K562 (cell line): Measurements from ENCODE around the gene EXOC3L2. TPM values are rescaled to one million over a fixed set of nuclear protein-coding genes. Genes with fewer than 3 reads are reported as not detected.

Experiments
- ATF7 ChIP-seq: fragments of 450-650 bp; IDR thresholded peaks from 2 replicates; pipeline ENCODE4 v1.7.1; 2014; ENCODE audit warnings: mild to moderate bottlenecking, moderate library complexity
- C11orf30 ChIP-seq: fragments of 450-650 bp; IDR thresholded peaks from 2 replicates; pipeline ENCODE4 v1.6.1; 2016; ENCODE audit warnings: low read depth, mild to moderate bottlenecking
- CBX1 ChIP-seq: sonication (generic); IDR thresholded peaks from 2 replicates; pipeline ENCODE4 v1.6.1; 2016; ENCODE audit warnings: antibody characterized with exemption, low read depth, mild to moderate bottlenecking
- CBX3 ChIP-seq, 2 experiments: IDR thresholded peaks; 1 replicate in 1 of 2; 2 replicates in 1 of 2; pipeline ENCODE4 v1.6.1; 2012; ENCODE audit warnings: inconsistent platforms in 2 of 2, low read length in 2 of 2, borderline replicate concordance in 1 of 2, control low read depth in 1 of 2
- CBX5 ChIP-seq: IDR thresholded peaks from 2 replicates; pipeline ENCODE4 v1.6.1; 2014; ENCODE audit warnings: low read depth, borderline replicate concordance
- CCNT2 ChIP-seq: IDR thresholded peaks from 2 replicates; pipeline ENCODE4 v1.6.1; 2011; ENCODE audit warnings: borderline replicate concordance, low read depth, mild to moderate bottlenecking, moderate library complexity, mixed read lengths, low read length; ENCODE audit not compliant: insufficient read length; ENCODE audit errors: extremely low read depth
- ELF1 ChIP-seq: fragments of 200-800 bp; sonication (Bioruptor generic); IDR thresholded peaks from 2 replicates; pipeline ENCODE4 v1.6.1; 2016; ENCODE audit warnings: missing genetic modification characterization, missing compliant biosample characterization
- FOXJ3 ChIP-seq: sonication (generic); formaldehyde crosslinking; IDR thresholded peaks from 2 replicates; pipeline ENCODE4 v1.4.0; 2020; ENCODE audit warnings: mild to moderate bottlenecking, missing genetic modification reagents
- FOXK2 ChIP-seq, 2 experiments: fragments of 450-650 bp; IDR thresholded peaks in 1 of 2; conservative IDR thresholded peaks in 1 of 2; 2 replicates each; pipeline ENCODE4 v1.6.1; 2016; ENCODE audit warnings: low read depth in 2 of 2, mild to moderate bottlenecking in 1 of 2
- HNRNPLL ChIP-seq: fragments of 200-400 bp; formaldehyde crosslinking; IDR thresholded peaks from 2 replicates; pipeline ENCODE4 v1.6.1; 2017; ENCODE audit warnings: low read length, low read depth, mild to moderate bottlenecking; ENCODE audit not compliant: poor library complexity, severe bottlenecking
- IFI16 ChIP-seq: fragments of 250-450 bp; sonication (Bioruptor Pico); IDR thresholded peaks from 2 replicates; pipeline ENCODE4 v2.1.2; 2022; ENCODE audit warnings: mild to moderate bottlenecking, inconsistent platforms
- JUND ChIP-seq, 2 experiments: IDR thresholded peaks; 2 replicates in 1 of 2; 3 replicates in 1 of 2; pipeline ENCODE4 v1.6.1; 2011; ENCODE audit warnings: borderline replicate concordance in 2 of 2, low read depth in 2 of 2, low read length in 2 of 2, improper control_type of control experiment in 1 of 2, missing biosample characterization in 1 of 2, missing genetic modification characterization in 1 of 2, missing genetic modification reagents in 1 of 2
- KAT7 ChIP-seq: sonication (generic); formaldehyde crosslinking; IDR thresholded peaks from 2 replicates; pipeline ENCODE4 v1.8.0; 2022; ENCODE audit warnings: missing genetic modification reagents, mild to moderate bottlenecking, borderline replicate concordance
- KLF16 ChIP-seq: IDR thresholded peaks from 2 replicates; pipeline ENCODE4 v1.6.1; 2016; ENCODE audit warnings: antibody characterized with exemption
- NFIX ChIP-seq: fragments of 250-450 bp; sonication (Bioruptor Pico); IDR thresholded peaks from 2 replicates; pipeline ENCODE4 v1.4.0; 2020; ENCODE audit warnings: low read depth, mild to moderate bottlenecking, moderate library complexity
- POLR3G ChIP-seq: IDR thresholded peaks from 2 replicates; pipeline ENCODE4 v1.6.1; 2011; ENCODE audit not compliant: insufficient read length, insufficient replicate concordance; ENCODE audit errors: extremely low read depth
- RCOR1 ChIP-seq, 2 experiments: IDR thresholded peaks; 2 replicates each; pipeline ENCODE4 v1.6.1; 2012; ENCODE audit warnings: low read depth in 2 of 2, low read length in 2 of 2, borderline replicate concordance in 1 of 2, improper control_type of control experiment in 1 of 2
- RNF2 ChIP-seq: sonication (generic); IDR thresholded peaks from 2 replicates; pipeline ENCODE4 v1.6.1; 2016
- TAL1 ChIP-seq: fragments of 450-650 bp; IDR thresholded peaks from 2 replicates; pipeline ENCODE4 v1.6.1; 2016; ENCODE audit warnings: mild to moderate bottlenecking
- TEAD2 ChIP-seq: fragments of 450-650 bp; IDR thresholded peaks from 2 replicates; pipeline ENCODE4 v1.6.1; 2016; ENCODE audit warnings: missing genetic modification characterization, control low read depth, missing compliant biosample characterization
- TRIM24 ChIP-seq, 2 experiments: fragments of 450-650 bp; IDR thresholded peaks; 2 replicates each; pipeline ENCODE4 v1.6.1; 2016
- ZNF263 ChIP-seq: sonication (generic); formaldehyde crosslinking; IDR thresholded peaks from 2 replicates; pipeline ENCODE4 v1.8.0; 2022; ENCODE audit warnings: mild to moderate bottlenecking, missing genetic modification reagents, borderline replicate concordance
- polyA plus RNA-seq, 8 experiments: library from polyadenylated mRNA; depleted of rRNA in 4 of 8; stranded (reverse) in 5 of 8; unstranded in 3 of 8; fragments of >200 nt; fragmentation: Nextera tagmentation in 2 of 8; fragmentation: Illumina TruSeq in 1 of 8; extraction: Ambion mirVana in 2 of 8; extraction: Trizol in 1 of 8; gene quantifications; 2 replicates each; pipeline versions ENCODE4 v1.2.1 to v1.2.3, GENCODE V29; 2011 to 2014; ENCODE audit warnings: inconsistent platforms in 1 of 8, missing spikeins in 1 of 8
- total RNA-seq, 7 experiments: library from RNA; depleted of rRNA in 6 of 7; stranded (reverse); fragments of >200 nt in 6 of 7; fragmentation: Illumina TruSeq in 2 of 7; extraction: Trizol in 2 of 7; gene quantifications; 2 replicates each; pipeline versions ENCODE4 v1.2.1 to v1.2.3, GENCODE V29; 2011 to 2021; ENCODE audit warnings: low replicate concordance in 1 of 7
- TF ChIP-seq, protein P1 (sequence below): fragments of 450-650 bp; IDR thresholded peaks from 2 replicates; pipeline ENCODE4 v1.6.1; 2016; ENCODE audit warnings: antibody characterized with exemption
- TF ChIP-seq, protein P2 (sequence below): fragments of 250-450 bp; sonication (Bioruptor Pico); IDR thresholded peaks from 2 replicates; pipeline ENCODE4 v1.4.0; 2020; ENCODE audit warnings: mild to moderate bottlenecking, moderate library complexity
- TF ChIP-seq, protein P3 (sequence below): sonication (generic); formaldehyde crosslinking; IDR thresholded peaks from 2 replicates; pipeline ENCODE4 v1.8.0; 2022; ENCODE audit warnings: mild to moderate bottlenecking, missing genetic modification reagents

The EXOC3L2 gene
- total and polyA plus RNA-seq, 9 of the 15 experiments (the other 6 are each of a cell fraction or from before 2014, with no cell fraction given), result 0.31 to 19.0 (median 2.4) TPM

DNA sequence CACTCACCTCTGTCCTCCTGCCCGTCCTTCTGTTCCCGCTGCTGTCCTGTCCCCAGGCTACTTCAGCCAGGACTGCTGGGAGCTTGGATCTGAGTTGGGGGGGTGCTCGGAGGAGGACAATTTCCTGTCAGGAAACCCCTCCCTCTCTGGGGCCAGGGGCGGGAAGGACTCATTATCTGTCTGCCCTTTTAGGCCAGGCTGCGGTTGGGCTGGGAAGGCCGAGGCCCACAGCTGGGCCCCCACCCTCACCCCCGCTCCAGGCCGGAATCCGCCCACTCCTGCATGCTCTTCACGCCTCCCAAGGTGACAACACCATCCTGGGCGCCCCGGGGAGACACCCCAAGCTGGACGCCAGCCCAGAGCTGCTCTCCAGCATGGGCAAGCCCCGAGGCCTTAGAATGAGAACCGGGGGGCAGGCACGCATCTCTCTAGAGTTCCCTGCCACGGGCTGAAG lies at the start of gene EXOC3L2 (continued):
- TF ChIP-seq, protein P1, sequence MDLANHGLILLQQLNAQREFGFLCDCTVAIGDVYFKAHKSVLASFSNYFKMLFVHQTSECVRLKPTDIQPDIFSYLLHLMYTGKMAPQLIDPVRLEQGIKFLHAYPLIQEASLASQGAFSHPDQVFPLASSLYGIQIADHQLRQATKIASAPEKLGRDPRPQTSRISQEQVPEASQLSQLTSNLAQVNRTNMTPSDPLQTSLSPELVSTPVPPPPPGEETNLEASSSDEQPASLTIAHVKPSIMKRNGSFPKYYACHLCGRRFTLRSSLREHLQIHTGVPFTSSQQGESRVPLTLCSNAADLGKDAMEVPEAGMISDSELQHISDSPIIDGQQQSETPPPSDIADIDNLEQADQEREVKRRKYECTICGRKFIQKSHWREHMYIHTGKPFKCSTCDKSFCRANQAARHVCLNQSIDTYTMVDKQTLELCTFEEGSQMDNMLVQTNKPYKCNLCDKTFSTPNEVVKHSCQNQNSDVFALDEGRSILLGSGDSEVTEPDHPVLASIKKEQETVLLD, result no peak
- TF ChIP-seq C11orf30 (no peak), RCOR1 (IDR thresholded peaks at IDR 0.05; ENCODE audit: borderline replicate concordance in 1 of 2, low read depth in 2 of 2, low read length in 2 of 2) (peak in 1 of 2 experiments; percentile 75; a peak in 2 of 4 replicates), POLR3G (no peak), HNRNPLL (no peak), KLF16 (peak; percentile 23; the same call in 1 of the 2 replicates), CBX1 (peak; percentile 82; the same call in 1 of the 2 replicates), ELF1 (tag) (no peak), TEAD2 (tag) (no peak), CBX3 (IDR thresholded peaks at IDR 0.05; ENCODE audit: borderline replicate concordance in 1 of 2, low read length in 2 of 2) (no peak), TAL1 (no peak; the same call in 1 of the 2 replicates), RNF2 (peak; percentile 55; the same call in 1 of the 2 replicates), CCNT2 (peak; percentile 52), ZNF263 (CRISPR knock-in tag) (0 out of 2 replicates have a peak, but pooled peaks have one; percentile 22), IFI16 (CRISPR knock-in tag) (no peak), TRIM24 (IDR thresholded peaks at IDR 0.05) (no peak), CBX5 (no peak), FOXJ3 (CRISPR knock-in tag) (no peak), FOXK2 (conservative IDR thresholded peaks at IDR 0.05 in 1 of 2, IDR thresholded peaks at IDR 0.05 in 1 of 2; ENCODE audit: low read depth in 2 of 2) (0 out of 4 replicates have a peak, but pooled peaks of 1 of the 2 experiments have one; percentile 8), KAT7 (CRISPR knock-in tag) (0 out of 2 replicates have a peak, but pooled peaks have one; percentile 40), NFIX (CRISPR knock-in tag) (no peak), JUND (IDR thresholded peaks at IDR 0.05; ENCODE audit: borderline replicate concordance, low read depth, low read length) (0 out of 2 replicates have a peak, but pooled peaks have one; percentile 38), JUND (tag; IDR thresholded peaks at IDR 0.05; ENCODE audit: borderline replicate concordance, low read depth, low read length) (no peak; the same call in 2 of the 3 replicates), ATF7 (no peak; the same call in 1 of the 2 replicates)
- TF ChIP-seq, protein P2, sequence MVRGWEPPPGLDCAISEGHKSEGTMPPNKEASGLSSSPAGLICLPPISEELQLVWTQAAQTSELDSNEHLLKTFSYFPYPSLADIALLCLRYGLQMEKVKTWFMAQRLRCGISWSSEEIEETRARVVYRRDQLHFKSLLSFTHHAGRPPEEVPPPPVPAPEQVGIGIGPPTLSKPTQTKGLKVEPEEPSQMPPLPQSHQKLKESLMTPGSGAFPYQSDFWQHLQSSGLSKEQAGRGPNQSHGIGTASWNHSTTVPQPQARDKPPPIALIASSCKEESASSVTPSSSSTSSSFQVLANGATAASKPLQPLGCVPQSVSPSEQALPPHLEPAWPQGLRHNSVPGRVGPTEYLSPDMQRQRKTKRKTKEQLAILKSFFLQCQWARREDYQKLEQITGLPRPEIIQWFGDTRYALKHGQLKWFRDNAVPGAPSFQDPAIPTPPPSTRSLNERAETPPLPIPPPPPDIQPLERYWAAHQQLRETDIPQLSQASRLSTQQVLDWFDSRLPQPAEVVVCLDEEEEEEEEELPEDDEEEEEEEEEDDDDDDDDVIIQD (CRISPR knock-in tag), result 0 out of 2 replicates have a peak, but pooled peaks have one; percentile 32
- TF ChIP-seq, protein P3, sequence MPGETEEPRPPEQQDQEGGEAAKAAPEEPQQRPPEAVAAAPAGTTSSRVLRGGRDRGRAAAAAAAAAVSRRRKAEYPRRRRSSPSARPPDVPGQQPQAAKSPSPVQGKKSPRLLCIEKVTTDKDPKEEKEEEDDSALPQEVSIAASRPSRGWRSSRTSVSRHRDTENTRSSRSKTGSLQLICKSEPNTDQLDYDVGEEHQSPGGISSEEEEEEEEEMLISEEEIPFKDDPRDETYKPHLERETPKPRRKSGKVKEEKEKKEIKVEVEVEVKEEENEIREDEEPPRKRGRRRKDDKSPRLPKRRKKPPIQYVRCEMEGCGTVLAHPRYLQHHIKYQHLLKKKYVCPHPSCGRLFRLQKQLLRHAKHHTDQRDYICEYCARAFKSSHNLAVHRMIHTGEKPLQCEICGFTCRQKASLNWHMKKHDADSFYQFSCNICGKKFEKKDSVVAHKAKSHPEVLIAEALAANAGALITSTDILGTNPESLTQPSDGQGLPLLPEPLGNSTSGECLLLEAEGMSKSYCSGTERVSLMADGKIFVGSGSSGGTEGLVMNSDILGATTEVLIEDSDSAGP (CRISPR knock-in tag), result no peak
